Ovary (tissue), 9 donors: ENCODE measurements around the gene RNGTT. TPM values are rescaled to one million over a fixed set of nuclear protein-coding genes. Genes with fewer than 3 reads are reported as not detected.

Experiments
- DNase-seq, 5 donors: peaks; one replicate each; pipeline ENCODE4 v3.0.0-alpha.2; 2019 to 2020
- H3K27ac ChIP-seq, 2 donors: fragments of 200-600 bp; one replicate each; pipeline versions ENCODE4 v1.5.1 to v1.8.0; 2019 to 2022
- H3K27me3 ChIP-seq: fragments of 200-600 bp; one replicate; pipeline ENCODE4 v1.8.0; 2022
- H3K36me3 ChIP-seq: fragments of 200-600 bp; sonication (generic); one replicate; pipeline ENCODE4 v1.5.1; 2019
- H3K4me1 ChIP-seq: one replicate; pipeline ENCODE4 v1.8.1; 2013; ENCODE audit warnings: mild to moderate bottlenecking, moderate library complexity; ENCODE audit not compliant: insufficient read depth
- H3K4me3 ChIP-seq: fragments of 200-600 bp; sonication (generic); one replicate; pipeline ENCODE4 v1.5.1; 2017
- H3K9me3 ChIP-seq, 2 donors: fragments of 200-600 bp in 1 of 2; sonication (generic) in 1 of 2; one replicate each; pipeline versions ENCODE4 v1.5.1 to v1.8.1; 2013 to 2019; ENCODE audit warnings: mild to moderate bottlenecking in 1 of 2, moderate library complexity in 1 of 2
- EP300 ChIP-seq: sonication (generic); formaldehyde crosslinking; IDR thresholded peaks from one replicate; pipeline ENCODE4 v1.6.1; 2017; ENCODE audit warnings: antibody characterized with exemption
- POLR2A ChIP-seq: fragments of 450-650 bp; IDR thresholded peaks from one replicate; pipeline ENCODE4 v1.6.1; 2017; ENCODE audit warnings: antibody characterized with exemption, mild to moderate bottlenecking, moderate library complexity
- WGBS, 3 donors: extraction: QIAGEN DNeasy Blood & Tissue Kit in 1 of 3; methylation state at CpG; one replicate each; pipeline versions ENCODE4 v1.1.5 to v1.1.7; 2013 to 2017; 5-methylcytosine and 5-hydroxymethylcytosine counted together
- intact Hi-C, 4 donors: fragments of 100-400 bp; cut with DNase I; formaldehyde crosslinking; loops; one replicate each; pipeline versions ENCODE4 v1.11.0 to v1.15.1; 2022 to 2023
- polyA plus RNA-seq, 2 donors: library from polyadenylated mRNA; stranded (reverse); fragments of 200-250 nt in 1 of 2; fragments of 350-450 nt in 1 of 2; fragmentation: Illumina TruSeq in 1 of 2; extraction: RNeasy Lipid Tissue Mini Kit (QIAGEN cat#74804) in 1 of 2; gene quantifications; one replicate each; pipeline ENCODE4 v1.2.3, GENCODE V29; 2013 to 2014
- total RNA-seq, 7 donors: library from RNA; depleted of rRNA in 2 of 7; stranded (reverse); fragments of >200 nt in 2 of 7; fragmentation: NEBNext Ultra II Directional in 3 of 7; extraction: Animal tissue kit (Norgen Biotek cat#: 25700) in 3 of 7; gene quantifications; one replicate each; pipeline versions ENCODE4 v1.1.0 to v1.2.4, GENCODE V29; 2016 to 2023
- TF ChIP-seq, protein P1 (sequence below), 3 donors: fragments of 450-650 bp in 2 of 3; fragments of 200-600 bp in 1 of 3; IDR thresholded peaks; one replicate each; pipeline versions ENCODE4 v1.5.1 to v1.8.0; 2016 to 2022; ENCODE audit warnings: antibody characterized with exemption in 3 of 3, mild to moderate bottlenecking in 1 of 3
- donor health status: DM: no; HTN: no; CAD: no; lungs with moderate emphysema.
- donor health status: DM: no; HTN: no; CAD: no.
- donor health status: Bipolar disorder and iron deficiency.
- donor health status: DM: yes; HTN: yes; CAD: no.
- donor health status: DM: no; HTN: no; CAD: no.
- donor health status: DM: yes; HTN: yes; CAD: no.

Gene RNGTT
- total and polyA plus RNA-seq, 9 donors, result 3.9 to 17.9 (median 10.5) TPM

DNA sequence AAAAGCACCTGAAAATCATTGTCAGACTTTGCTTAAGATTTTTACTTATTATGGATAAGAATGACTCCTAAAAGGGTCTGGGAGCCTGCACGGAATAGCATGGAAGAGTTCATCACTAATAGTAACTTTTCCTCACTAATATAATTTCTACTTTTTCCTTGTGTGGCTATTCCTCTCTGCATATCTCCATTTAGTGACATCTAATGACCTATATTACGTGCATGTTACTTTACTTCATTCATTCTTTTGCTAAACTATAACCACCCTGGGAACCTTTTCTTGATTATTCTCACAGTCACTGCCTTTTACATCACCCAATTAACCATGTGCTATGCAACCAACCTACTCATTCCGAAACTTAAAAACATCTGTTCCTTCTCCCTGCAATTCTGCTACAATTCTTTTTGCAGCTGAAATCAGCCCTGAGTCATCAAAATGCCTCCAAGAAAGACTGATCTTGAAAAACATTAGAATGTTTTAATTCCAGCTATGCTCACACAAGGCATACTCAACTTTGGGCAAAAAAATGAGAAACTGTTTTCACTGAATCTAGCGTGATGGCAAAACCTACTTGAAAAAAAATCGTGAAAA is 313.3 kb downstream of the RNGTT start:
- Histone ChIP-seq H3K27me3 (no peaks in the 10 kb centered on the region), H3K9me3 (no peaks in the 10 kb centered on the region), H3K4me1 (no peaks in the 10 kb centered on the region), H3K27ac (no peak overlapping the region), H3K36me3 (no peaks in the 10 kb centered on the region), H3K4me3 (no peak overlapping the region)
- TF ChIP-seq POLR2A, result no peak
- TF ChIP-seq EP300, result no peak
- TF ChIP-seq, protein P1, sequence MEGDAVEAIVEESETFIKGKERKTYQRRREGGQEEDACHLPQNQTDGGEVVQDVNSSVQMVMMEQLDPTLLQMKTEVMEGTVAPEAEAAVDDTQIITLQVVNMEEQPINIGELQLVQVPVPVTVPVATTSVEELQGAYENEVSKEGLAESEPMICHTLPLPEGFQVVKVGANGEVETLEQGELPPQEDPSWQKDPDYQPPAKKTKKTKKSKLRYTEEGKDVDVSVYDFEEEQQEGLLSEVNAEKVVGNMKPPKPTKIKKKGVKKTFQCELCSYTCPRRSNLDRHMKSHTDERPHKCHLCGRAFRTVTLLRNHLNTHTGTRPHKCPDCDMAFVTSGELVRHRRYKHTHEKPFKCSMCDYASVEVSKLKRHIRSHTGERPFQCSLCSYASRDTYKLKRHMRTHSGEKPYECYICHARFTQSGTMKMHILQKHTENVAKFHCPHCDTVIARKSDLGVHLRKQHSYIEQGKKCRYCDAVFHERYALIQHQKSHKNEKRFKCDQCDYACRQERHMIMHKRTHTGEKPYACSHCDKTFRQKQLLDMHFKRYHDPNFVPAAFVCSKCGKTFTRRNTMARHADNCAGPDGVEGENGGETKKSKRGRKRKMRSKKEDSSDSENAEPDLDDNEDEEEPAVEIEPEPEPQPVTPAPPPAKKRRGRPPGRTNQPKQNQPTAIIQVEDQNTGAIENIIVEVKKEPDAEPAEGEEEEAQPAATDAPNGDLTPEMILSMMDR (IDR thresholded peaks at IDR 0.05), result no peak
- no peak for DNase-seq
- WGBS, 3 donors, result 25 to 41% (median 31%) methylated on average over 5 of the region's 5 CpGs
- intact Hi-C loops, result no loop called here

DNA sequence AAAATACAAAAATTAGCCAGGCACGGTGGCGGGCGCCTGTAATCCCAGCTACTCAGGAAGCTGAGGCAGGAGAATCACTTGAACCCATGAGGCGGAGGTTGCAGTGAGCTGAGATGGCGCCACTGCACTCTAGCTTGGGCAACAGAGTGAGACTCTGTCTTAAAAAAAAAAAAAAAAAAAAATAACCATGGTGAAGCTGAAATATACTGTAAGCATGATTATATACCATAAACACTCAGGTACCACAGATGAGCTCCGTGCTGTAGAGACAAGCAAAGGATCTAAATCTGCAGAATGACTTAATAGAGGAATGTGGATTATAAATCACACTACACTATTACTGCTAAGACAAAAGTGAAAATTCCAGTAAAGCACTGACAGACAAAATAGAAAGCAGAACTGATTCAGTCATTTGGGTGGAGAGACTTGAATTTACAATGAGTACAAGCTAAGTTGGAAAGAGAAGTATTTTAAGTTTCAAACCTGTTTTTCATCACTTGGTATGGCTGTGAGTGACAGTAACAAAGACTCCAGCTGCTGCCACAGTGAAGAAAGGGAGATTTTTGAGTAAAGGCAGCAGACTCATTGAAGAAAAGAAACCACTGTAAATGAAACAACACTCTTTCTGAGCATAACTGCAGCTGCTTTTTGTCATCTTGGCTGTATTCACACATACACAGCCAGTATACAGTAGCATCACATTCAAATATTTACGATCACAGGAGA is 322.1 kb downstream of the RNGTT start:
- Histone ChIP-seq H3K9me3 (no peaks in the 10 kb centered on the region), H3K27me3 (no peaks in the 10 kb centered on the region), H3K4me1 (no peaks in the 10 kb centered on the region), H3K4me3 (no peak overlapping the region), H3K27ac (no peak overlapping the region), H3K36me3 (no peaks in the 10 kb centered on the region)
- DNase-seq, result no peak
- no peak for TF ChIP-seq EP300
- TF ChIP-seq, protein P1 (IDR thresholded peaks at IDR 0.05), result no peak
- TF ChIP-seq POLR2A, result no peak
- WGBS, 3 donors, result 73 to 79% (median 78%) methylated on average over 7 of the region's 7 CpGs
- intact Hi-C loops, result no loop called here

DNA sequence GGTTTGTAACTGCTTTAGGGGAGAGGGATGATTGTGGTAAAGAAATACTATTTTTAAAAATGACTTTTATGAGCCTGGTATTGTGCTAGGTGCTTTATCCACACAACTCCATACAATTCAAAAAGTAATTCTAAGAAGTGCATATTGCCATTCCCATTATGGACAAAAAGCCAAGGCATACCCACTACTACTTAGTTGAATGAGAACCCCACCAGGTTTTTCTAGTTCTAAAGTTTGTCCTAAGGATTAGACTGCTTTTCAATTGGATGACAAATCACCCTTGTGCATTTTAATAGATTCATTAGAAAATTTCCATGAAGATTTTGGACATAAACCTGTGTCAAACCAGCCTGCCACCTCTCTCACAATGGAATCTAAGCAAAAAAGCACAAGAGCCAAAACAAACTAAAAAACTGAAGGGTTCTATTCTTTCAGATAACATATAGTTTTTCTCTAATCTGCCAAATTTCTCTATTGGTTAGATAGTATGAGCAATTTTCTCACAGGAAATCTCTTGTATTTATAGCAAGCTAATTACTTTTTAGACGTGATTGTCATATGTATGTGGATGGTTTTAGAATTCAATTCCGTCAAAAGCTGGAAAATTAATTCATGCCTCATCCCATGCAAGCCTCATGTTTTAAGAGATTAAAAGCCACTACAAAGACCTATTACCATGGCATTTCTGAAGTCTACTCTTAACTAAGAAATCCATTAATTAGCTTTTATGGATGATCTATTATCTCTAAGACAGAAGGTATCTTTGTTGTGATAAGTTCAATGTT is 325.5 kb downstream of the RNGTT start:
- intact Hi-C loops, result no loop called here
- no peaks in the 10 kb centered on the region for H3K4me1 ChIP-seq

DNA sequence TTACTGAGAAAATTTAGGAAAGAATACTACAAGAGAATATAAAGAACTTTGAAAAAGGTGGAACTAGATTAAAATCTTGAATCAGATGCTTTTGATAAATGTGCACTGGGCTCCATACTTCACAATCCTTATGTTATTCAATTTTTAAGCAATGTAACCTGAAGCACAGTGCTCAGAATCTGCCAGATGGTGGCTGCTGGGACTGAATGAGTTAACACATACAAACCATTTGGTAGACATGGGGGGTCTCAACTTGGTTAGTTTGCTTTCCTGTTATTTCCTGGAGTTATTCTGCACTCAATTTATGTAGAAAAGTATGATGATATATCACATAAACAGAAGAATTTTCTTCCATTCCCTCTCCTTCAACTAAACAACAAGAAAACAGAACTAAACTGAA is 326.5 kb downstream of the RNGTT start:
- no peaks in the 10 kb centered on the region for H3K9me3 ChIP-seq
- no peak overlapping the region for H3K27ac ChIP-seq
- intact Hi-C loops, result no loop called here
- H3K4me3 ChIP-seq, result no peak overlapping the region
- TF ChIP-seq, protein P1 (IDR thresholded peaks at IDR 0.05), result no peak
- TF ChIP-seq EP300, result no peak
- TF ChIP-seq POLR2A, result no peak
- no peaks in the 10 kb centered on the region for H3K4me1 ChIP-seq
- DNase-seq, result no peak
- no peaks in the 10 kb centered on the region for H3K27me3 ChIP-seq
- no peaks in the 10 kb centered on the region for H3K36me3 ChIP-seq

More for the DNA sequence above, 325.5 kb downstream of the RNGTT start:
- Histone ChIP-seq H3K4me3 (no peak overlapping the region), H3K27me3 (no peaks in the 10 kb centered on the region), H3K9me3 (no peaks in the 10 kb centered on the region), H3K36me3 (no peaks in the 10 kb centered on the region), H3K27ac (no peak overlapping the region)
- WGBS, 3 donors, result 71 to 84% (median 73%) methylated on average over 2 of the region's 2 CpGs
- TF ChIP-seq, protein P1 (IDR thresholded peaks at IDR 0.05), result no peak
- TF ChIP-seq EP300 (no peak), POLR2A (no peak)
- no peak for DNase-seq
